ENCODE measurements around the gene EML1. TPM values are rescaled to one million over a fixed set of nuclear protein-coding genes. Genes with fewer than 3 reads are reported as not detected.
A peak's percentile ranks its signal among the peaks of the same experiment; 100 is the strongest.

EML1 gene
- total RNA-seq, 2 experiments from 2014 or later: not detected

- H3K4me2 ChIP-seq (ENCODE audit: low read length): peak overlapping the region; percentile 55; the same call in 1 of the 2 replicates
- no peak for DNase-seq (ENCODE audit: low spot score)
- no TSS peak for BruUV-seq (replicated peaks)
Observed at GRCh38 chr14:99794151-99794780, 1.1 kb downstream of the EML1 start.

DNA sequence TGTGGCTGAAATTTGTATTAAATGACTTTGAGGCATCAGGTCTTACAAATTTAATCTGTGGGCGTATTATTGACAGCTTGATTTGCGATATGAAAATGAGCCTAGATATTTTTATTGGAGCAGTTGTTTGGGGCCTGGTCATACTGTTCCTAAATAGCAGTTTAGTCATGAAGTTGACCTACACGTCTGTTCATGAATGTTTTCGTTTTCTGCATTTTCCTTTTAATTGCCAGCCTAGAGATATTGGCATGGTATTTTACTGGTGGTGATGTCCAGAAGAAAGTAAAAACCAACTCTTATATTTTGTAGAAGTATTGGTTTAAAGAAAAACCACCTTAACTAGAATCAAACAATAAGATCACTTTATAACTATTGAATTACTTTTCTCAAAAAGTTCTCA is 1.8 kb downstream of the EML1 start:
- CTCF ChIA-PET (ENCODE audit: unreplicated experiment): no interaction called here
- intact Hi-C loops (cut with micrococcal nuclease; ENCODE audit: unreplicated experiment): no loop called here
- Histone ChIP-seq H3K9me3 (ENCODE audit: low read length) (no peaks in the 10 kb centered on the region), H3K4me3 (ENCODE audit: low read depth, low read length, poor library complexity, severe bottlenecking) (no peak overlapping the region), H4K20me1 (ENCODE audit: insufficient read depth, low read length) (no peaks in the 10 kb centered on the region), H3K36me3 (ENCODE audit: insufficient read depth, low read length) (no peaks in the 10 kb centered on the region), H3K27ac (ENCODE audit: low read depth, low read length, poor library complexity, severe bottlenecking) (no peak overlapping the region), H3K79me2 (ENCODE audit: insufficient read depth, low read depth, low read length) (no peaks in the 10 kb centered on the region), H3K9me2 (ENCODE audit: insufficient read depth, low read length) (no peaks in the 10 kb centered on the region), H3K4me1 (ENCODE audit: insufficient read depth, low read length, poor library complexity, severe bottlenecking) (peaks cover 3% of the 10 kb centered on the region), H2AFZ (ENCODE audit: low read length) (no peak overlapping the region), H3K4me2 (ENCODE audit: low read length) (no peak overlapping the region)
- POLR2A ChIA-PET: interaction anchor here (0.7 kb wide), 1 partner anchor 9 kb away, joined by 3 read pairs; no protein-coding TSS in a partner anchor
- DNase-seq (ENCODE audit: low spot score): no peak
- TF ChIP-seq, protein P1, sequence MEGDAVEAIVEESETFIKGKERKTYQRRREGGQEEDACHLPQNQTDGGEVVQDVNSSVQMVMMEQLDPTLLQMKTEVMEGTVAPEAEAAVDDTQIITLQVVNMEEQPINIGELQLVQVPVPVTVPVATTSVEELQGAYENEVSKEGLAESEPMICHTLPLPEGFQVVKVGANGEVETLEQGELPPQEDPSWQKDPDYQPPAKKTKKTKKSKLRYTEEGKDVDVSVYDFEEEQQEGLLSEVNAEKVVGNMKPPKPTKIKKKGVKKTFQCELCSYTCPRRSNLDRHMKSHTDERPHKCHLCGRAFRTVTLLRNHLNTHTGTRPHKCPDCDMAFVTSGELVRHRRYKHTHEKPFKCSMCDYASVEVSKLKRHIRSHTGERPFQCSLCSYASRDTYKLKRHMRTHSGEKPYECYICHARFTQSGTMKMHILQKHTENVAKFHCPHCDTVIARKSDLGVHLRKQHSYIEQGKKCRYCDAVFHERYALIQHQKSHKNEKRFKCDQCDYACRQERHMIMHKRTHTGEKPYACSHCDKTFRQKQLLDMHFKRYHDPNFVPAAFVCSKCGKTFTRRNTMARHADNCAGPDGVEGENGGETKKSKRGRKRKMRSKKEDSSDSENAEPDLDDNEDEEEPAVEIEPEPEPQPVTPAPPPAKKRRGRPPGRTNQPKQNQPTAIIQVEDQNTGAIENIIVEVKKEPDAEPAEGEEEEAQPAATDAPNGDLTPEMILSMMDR (conservative IDR thresholded peaks at IDR 0.05; ENCODE audit: low read length): no peak
- no peak for TF ChIP-seq EZH2phosphoT487 (IDR thresholded peaks at IDR 0.05; ENCODE audit: borderline replicate concordance, low read depth, low read length)
- BruUV-seq (replicated peaks): no TSS peak

More at GRCh38 chr14:99794151-99794780, 1.1 kb downstream of the EML1 start:
- peaks cover 3% of the 10 kb centered on the region for H3K4me1 ChIP-seq (ENCODE audit: insufficient read depth, low read length, poor library complexity, severe bottlenecking)
- H3K9me3 ChIP-seq (ENCODE audit: low read length): no peaks in the 10 kb centered on the region
- no peak overlapping the region for H2AFZ ChIP-seq (ENCODE audit: low read length)
- no peaks in the 10 kb centered on the region for H3K79me2 ChIP-seq (ENCODE audit: insufficient read depth, low read depth, low read length)
- H3K4me3 ChIP-seq (ENCODE audit: low read depth, low read length, poor library complexity, severe bottlenecking): no peak overlapping the region
- intact Hi-C loops (cut with micrococcal nuclease; ENCODE audit: unreplicated experiment): loop anchor here (5.0 kb wide), 1 partner anchor 107 kb away; no protein-coding TSS in a partner anchor
- no peaks in the 10 kb centered on the region for H4K20me1 ChIP-seq (ENCODE audit: insufficient read depth, low read length)
- no peaks in the 10 kb centered on the region for H3K9me2 ChIP-seq (ENCODE audit: insufficient read depth, low read length)
- H3K27ac ChIP-seq (ENCODE audit: low read depth, low read length, poor library complexity, severe bottlenecking): no peak overlapping the region
- CTCF ChIA-PET (ENCODE audit: unreplicated experiment): no interaction called here
- POLR2A ChIA-PET: no interaction called here
- H3K36me3 ChIP-seq (ENCODE audit: insufficient read depth, low read length): no peaks in the 10 kb centered on the region
- 0 out of 2 replicates have a peak, but pooled peaks have one; percentile 10 for TF ChIP-seq EZH2phosphoT487 (IDR thresholded peaks at IDR 0.05; ENCODE audit: borderline replicate concordance, low read depth, low read length)
- TF ChIP-seq, protein P1 (conservative IDR thresholded peaks at IDR 0.05; ENCODE audit: low read length): no peak

DNA sequence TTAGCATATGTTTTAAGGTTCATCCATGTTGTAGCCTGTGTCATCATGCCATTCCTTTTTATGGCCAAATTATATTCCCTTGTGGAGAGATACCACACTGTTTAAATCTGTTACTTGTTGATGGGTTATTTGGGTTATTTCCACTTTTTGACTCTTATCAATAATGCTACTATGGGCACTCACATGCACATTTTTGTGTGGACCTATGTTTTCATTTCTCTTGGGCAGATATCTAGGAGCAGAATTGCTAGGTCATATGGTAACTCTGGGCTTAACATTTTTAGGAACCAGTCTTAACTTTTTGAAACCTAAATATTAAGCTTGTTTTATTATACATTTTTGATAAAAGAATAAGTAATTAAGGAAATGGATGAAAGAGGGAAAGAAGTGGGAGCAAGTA is 4.0 kb downstream of the EML1 start:
- H3K79me2 ChIP-seq (ENCODE audit: insufficient read depth, low read depth, low read length): no peaks in the 10 kb centered on the region
- POLR2A ChIA-PET: no interaction called here

More for the DNA sequence above, 4.0 kb downstream of the EML1 start:
- CTCF ChIA-PET (ENCODE audit: unreplicated experiment): no interaction called here
- Histone ChIP-seq H3K36me3 (ENCODE audit: insufficient read depth, low read length) (no peaks in the 10 kb centered on the region), H2AFZ (ENCODE audit: low read length) (no peak overlapping the region), H4K20me1 (ENCODE audit: insufficient read depth, low read length) (no peaks in the 10 kb centered on the region), H3K4me2 (ENCODE audit: low read length) (no peak overlapping the region), H3K9me2 (ENCODE audit: insufficient read depth, low read length) (no peaks in the 10 kb centered on the region), H3K27ac (ENCODE audit: low read depth, low read length, poor library complexity, severe bottlenecking) (no peak overlapping the region), H3K9me3 (ENCODE audit: low read length) (no peaks in the 10 kb centered on the region), H3K4me1 (ENCODE audit: insufficient read depth, low read length, poor library complexity, severe bottlenecking) (peaks cover 3% of the 10 kb centered on the region), H3K4me3 (ENCODE audit: low read depth, low read length, poor library complexity, severe bottlenecking) (no peak overlapping the region)
- DNase-seq (ENCODE audit: low spot score): no peak
- no TSS peak for BruUV-seq (replicated peaks)
- TF ChIP-seq EZH2phosphoT487 (IDR thresholded peaks at IDR 0.05; ENCODE audit: borderline replicate concordance, low read depth, low read length): no peak
- TF ChIP-seq, protein P1 (conservative IDR thresholded peaks at IDR 0.05; ENCODE audit: low read length): no peak
- intact Hi-C loops (cut with micrococcal nuclease; ENCODE audit: unreplicated experiment): no loop called here
